Activated CD4-positive, alpha-beta T cell treated with anti-CD3 and anti-CD28 coated beads, Interleukin-2, amount 10 ng/mL, durations not matched to agents 7 days and 5 days (primary cell): ENCODE measurements around the gene NSD2. TPM values are rescaled to one million over a fixed set of nuclear protein-coding genes. Genes with fewer than 3 reads are reported as not detected.
"Not testable (repeated sequence)": the region's sequence is repeated elsewhere in the genome, so short reads cannot be mapped to it uniquely, and the experiment has no call there.

ENCODE experiments used
- CTCF ChIA-PET: fragments of 350-600 bp; sonication (Branson Sonifier 250); formaldehyde crosslinking; loops from one replicate; lab custom pipeline; 2021; ENCODE audit warnings: antibody characterized with exemption; lab: Charles Lee
- POLR2A ChIA-PET: fragments of 350-600 bp; sonication (Branson Sonifier 250); formaldehyde crosslinking; loops from one replicate; lab custom pipeline; 2021; ENCODE audit warnings: antibody characterized with exemption; lab: Charles Lee
- DNase-seq: peaks from one replicate; pipeline ENCODE4 v3.0.0-alpha.2; 2020
- H3K27ac Mint-ChIP-seq: one replicate; pipeline ENCODE4 v1.8.0; 2021; ENCODE audit warnings: mild to moderate bottlenecking, moderate library complexity, mixed read lengths
- H3K27me3 Mint-ChIP-seq: one replicate; pipeline ENCODE4 v1.8.0; 2021; ENCODE audit warnings: mixed read lengths
- H3K36me3 Mint-ChIP-seq: one replicate; pipeline ENCODE4 v1.8.0; 2021; ENCODE audit warnings: low read depth, mixed read lengths
- H3K4me1 Mint-ChIP-seq: one replicate; pipeline ENCODE4 v1.8.0; 2021; ENCODE audit warnings: mixed read lengths
- H3K4me3 Mint-ChIP-seq: one replicate; pipeline ENCODE4 v1.8.0; 2021; ENCODE audit warnings: mild to moderate bottlenecking, moderate library complexity, mixed read lengths
- H3K9me3 Mint-ChIP-seq: one replicate; pipeline ENCODE4 v1.8.0; 2021; ENCODE audit warnings: mixed read lengths
- total RNA-seq, 2 experiments: library from RNA; stranded (reverse); gene quantifications; one replicate each; pipeline ENCODE4 v1.2.3, GENCODE V29; 2021

NSD2 gene
- total RNA-seq, 2 experiments from 2014 or later = 248 to 271 TPM

GRCh38 chr4:1910643-1911042, 39.5 kb downstream of the NSD2 start:
- DNase-seq = peak; percentile 38
- Mint-ChIP-seq H3K27ac (peak overlapping the region; percentile 1), H3K4me3 (no peak overlapping the region), H3K9me3 (no peaks in the 10 kb centered on the region), H3K27me3 (no peaks in the 10 kb centered on the region), H3K4me1 (peaks cover 43% of the 10 kb centered on the region), H3K36me3 (peaks cover 67% of the 10 kb centered on the region)
- POLR2A ChIA-PET = no interaction called here
- CTCF ChIA-PET = interaction anchor here (1.0 to 2.9 kb wide), 3 partner anchors 11 to 170 kb away, joined by 3 to 10 read pairs (median 4); no protein-coding TSS in a partner anchor

GRCh38 chr4:1911316-1911715, 40.1 kb downstream of the NSD2 start:
- H3K27me3 Mint-ChIP-seq, H3K9me3 Mint-ChIP-seq, H3K4me3 Mint-ChIP-seq, POLR2A ChIA-PET, DNase-seq: not testable (repeated sequence)
- CTCF ChIA-PET = interaction anchor here (1.0 to 2.9 kb wide), 3 partner anchors 12 to 171 kb away, joined by 3 to 10 read pairs (median 4); no protein-coding TSS in a partner anchor
- H3K36me3 Mint-ChIP-seq = peaks cover 66% of the 10 kb centered on the region
- peak overlapping the region; percentile 1 for H3K27ac Mint-ChIP-seq
- H3K4me1 Mint-ChIP-seq = peaks cover 36% of the 10 kb centered on the region

GRCh38 chr4:1922821-1923220, 51.6 kb downstream of the NSD2 start:
- Mint-ChIP-seq H3K9me3 (no peaks in the 10 kb centered on the region), H3K4me1 (peaks cover 3% of the 10 kb centered on the region), H3K4me3 (no peak overlapping the region), H3K36me3 (peaks cover 39% of the 10 kb centered on the region), H3K27ac (no peak overlapping the region), H3K27me3 (no peaks in the 10 kb centered on the region)
- DNase-seq = no peak
- CTCF ChIA-PET = interaction anchor here (1.1 to 1.5 kb wide), 2 partner anchors 16 to 18 kb away, joined by 3 to 4 read pairs; no protein-coding TSS in a partner anchor
- POLR2A ChIA-PET = no interaction called here

- peaks cover 46% of the 10 kb centered on the region for H3K36me3 Mint-ChIP-seq
- ChIA-PET CTCF (interaction anchor here (0.6 to 1.3 kb wide), 8 partner anchors 11 to 133 kb away, joined by 3 to 5 read pairs (median 4); no protein-coding TSS in a partner anchor), POLR2A (no interaction called here)
- DNase-seq = no peak
- no peaks in the 10 kb centered on the region for H3K9me3 Mint-ChIP-seq
- H3K27ac Mint-ChIP-seq = no peak overlapping the region
- H3K4me3 Mint-ChIP-seq = no peak overlapping the region
- H3K4me1 Mint-ChIP-seq = peaks cover 5% of the 10 kb centered on the region
- no peaks in the 10 kb centered on the region for H3K27me3 Mint-ChIP-seq
These were observed 56.5 kb downstream of the NSD2 start for GRCh38 chr4:1927675-1928074.

- CTCF ChIA-PET = interaction anchor here (0.9 to 1.2 kb wide), 3 partner anchors 11 to 27 kb away, joined by 3 to 4 read pairs (median 4); no protein-coding TSS in a partner anchor
- no peaks in the 10 kb centered on the region for H3K9me3 Mint-ChIP-seq
These were observed 57.4 kb downstream of the NSD2 start for GRCh38 chr4:1928356-1929239.

GRCh38 chr4:1932736-1933135, 61.5 kb downstream of the NSD2 start:
- H3K27me3 Mint-ChIP-seq = no peaks in the 10 kb centered on the region
- POLR2A ChIA-PET = no interaction called here
- peaks cover 2% of the 10 kb centered on the region for H3K4me1 Mint-ChIP-seq
- DNase-seq = no peak
- H3K9me3 Mint-ChIP-seq = no peaks in the 10 kb centered on the region
- peaks cover 39% of the 10 kb centered on the region for H3K36me3 Mint-ChIP-seq
- H3K4me3 Mint-ChIP-seq = no peak overlapping the region
- H3K27ac Mint-ChIP-seq = no peak overlapping the region
- CTCF ChIA-PET = no interaction called here

More at GRCh38 chr4:1928356-1929239, 57.4 kb downstream of the NSD2 start:
- H3K36me3 Mint-ChIP-seq = peaks cover 40% of the 10 kb centered on the region
- H3K4me3 Mint-ChIP-seq = no peak overlapping the region
- peaks cover 5% of the 10 kb centered on the region for H3K4me1 Mint-ChIP-seq
- H3K27me3 Mint-ChIP-seq = no peaks in the 10 kb centered on the region
- no peak overlapping the region for H3K27ac Mint-ChIP-seq
- no peak for DNase-seq
- POLR2A ChIA-PET = no interaction called here

GRCh38 chr4:1933700-1934099, 62.5 kb downstream of the NSD2 start:
- Mint-ChIP-seq H3K27ac (no peak overlapping the region), H3K4me1 (peaks cover 2% of the 10 kb centered on the region)
- POLR2A ChIA-PET = no interaction called here

GRCh38 chr4:1937550-1937949, 66.4 kb downstream of the NSD2 start:
- ChIA-PET POLR2A (no interaction called here), CTCF (interaction anchor here (0.9 kb wide), 1 partner anchor 28 kb away, joined by 4 read pairs; no protein-coding TSS in a partner anchor)
- Mint-ChIP-seq H3K4me1 (peaks cover 2% of the 10 kb centered on the region), H3K27me3 (no peaks in the 10 kb centered on the region), H3K4me3 (no peak overlapping the region), H3K36me3 (peaks cover 38% of the 10 kb centered on the region), H3K9me3 (no peaks in the 10 kb centered on the region), H3K27ac (no peak overlapping the region)
- no peak for DNase-seq

More at GRCh38 chr4:1933700-1934099, 62.5 kb downstream of the NSD2 start:
- DNase-seq = no peak
- H3K36me3 Mint-ChIP-seq = peaks cover 37% of the 10 kb centered on the region
- H3K9me3 Mint-ChIP-seq = no peaks in the 10 kb centered on the region
- H3K4me3 Mint-ChIP-seq = no peak overlapping the region
- CTCF ChIA-PET = no interaction called here
- no peaks in the 10 kb centered on the region for H3K27me3 Mint-ChIP-seq

GRCh38 chr4:1938027-1938426, 66.8 kb downstream of the NSD2 start:
- Mint-ChIP-seq H3K27ac (no peak overlapping the region), H3K27me3 (no peaks in the 10 kb centered on the region), H3K9me3 (no peaks in the 10 kb centered on the region), H3K4me3 (no peak overlapping the region), H3K36me3 (peaks cover 41% of the 10 kb centered on the region), H3K4me1 (peaks cover 2% of the 10 kb centered on the region)
- CTCF ChIA-PET = no interaction called here
- no peak for DNase-seq
- POLR2A ChIA-PET = no interaction called here

- ChIA-PET POLR2A (no interaction called here), CTCF (interaction anchor here (0.9 to 1.3 kb wide), 3 partner anchors 12 to 48 kb away, joined by 3 to 4 read pairs (median 3); no protein-coding TSS in a partner anchor)
- no peak overlapping the region for H3K4me3 Mint-ChIP-seq
- H3K9me3 Mint-ChIP-seq = no peaks in the 10 kb centered on the region
- peaks cover 49% of the 10 kb centered on the region for H3K36me3 Mint-ChIP-seq
- H3K27me3 Mint-ChIP-seq = no peaks in the 10 kb centered on the region
- H3K27ac Mint-ChIP-seq = peak overlapping the region; percentile 38
- no peak for DNase-seq
- H3K4me1 Mint-ChIP-seq = peaks cover 2% of the 10 kb centered on the region
These were observed 68.7 kb downstream of the NSD2 start for GRCh38 chr4:1939664-1940509.

- no peak for DNase-seq
- Mint-ChIP-seq H3K9me3 (no peaks in the 10 kb centered on the region), H3K36me3 (peaks cover 53% of the 10 kb centered on the region), H3K27me3 (no peaks in the 10 kb centered on the region), H3K4me1 (peaks cover 2% of the 10 kb centered on the region), H3K27ac (no peak overlapping the region), H3K4me3 (no peak overlapping the region)
- POLR2A ChIA-PET = no interaction called here
- CTCF ChIA-PET = interaction anchor here (0.9 to 1.3 kb wide), 3 partner anchors 13 to 47 kb away, joined by 3 to 4 read pairs (median 3); no protein-coding TSS in a partner anchor
These were observed 69.4 kb downstream of the NSD2 start for GRCh38 chr4:1940566-1940965.

- CTCF ChIA-PET = interaction anchor here (0.6 to 0.7 kb wide), 2 partner anchors 22 to 774 kb away, joined by 3 read pairs; no protein-coding TSS in a partner anchor
- Mint-ChIP-seq H3K4me3 (no peak overlapping the region), H3K4me1 (no peaks in the 10 kb centered on the region), H3K27ac (peak overlapping the region; percentile 13), H3K27me3 (no peaks in the 10 kb centered on the region), H3K36me3 (peaks cover 52% of the 10 kb centered on the region), H3K9me3 (no peaks in the 10 kb centered on the region)
- no peak for DNase-seq
- POLR2A ChIA-PET = no interaction called here
These were observed 72.7 kb downstream of the NSD2 start for GRCh38 chr4:1943928-1944327.
